OCI-LY3 (cell line): ENCODE data around the gene IFNA5.

ENCODE experiments used
- CTCF ChIP-seq: fragments of 200-600, 300-600 bp; sonication (generic); IDR thresholded peaks from 2 replicates; pipeline ENCODE4 v1.5.1; 2014; ENCODE audit warnings: antibody characterized with exemption, low read length, low read depth
- EZH2phosphoT487 ChIP-seq: fragments of 200-600 bp; shearing (Covaris generic); IDR thresholded peaks from 2 replicates; pipeline ENCODE4 v1.6.1; 2018; ENCODE audit warnings: antibody characterized with exemption, mixed run types, low read depth

- TF ChIP-seq CTCF (peak; percentile 82), EZH2phosphoT487 (no peak)
These were observed 21.5 kb upstream of the IFNA5 start for GRCh38 chr9:21326526-21327139.
